ENCODE measurements around the gene RALGAPA2. TPM values are rescaled to one million over a fixed set of nuclear protein-coding genes. Genes with fewer than 3 reads are reported as not detected.

RALGAPA2 gene
- total and polyA plus RNA-seq, 2 of the 13 experiments (the other 11 are each of a cell fraction or from before 2014, with no cell fraction given) = 13.8 to 17.7 TPM

GRCh38 chr20:20597966-20598365, 114.5 kb downstream of the RALGAPA2 start:
- no peak for DNase-seq (ENCODE audit: low spot score)
- Histone ChIP-seq H3K9me3 (ENCODE audit: low read length) (no peaks in the 10 kb centered on the region), H2AFZ (ENCODE audit: low read length) (no peak overlapping the region), H3K9ac (ENCODE audit: insufficient read depth, low read depth, low read length) (no peak overlapping the region), H3K4me1 (ENCODE audit: insufficient read depth, low read length) (no peaks in the 10 kb centered on the region), H3K79me2 (ENCODE audit: insufficient read depth, low read length) (no peaks in the 10 kb centered on the region), H4K20me1 (ENCODE audit: insufficient read depth, low read length) (peaks cover 7% of the 10 kb centered on the region; the same call in 1 of the 2 replicates), H3K27me3 (ENCODE audit: control insufficient read depth in 1 of 2, insufficient read depth in 2 of 2, low read length in 2 of 2) (no peaks in the 10 kb centered on the region), H3K4me2 (ENCODE audit: low read depth, low read length) (no peak overlapping the region), H3K36me3 (replicated peaks in 1 of 2; ENCODE audit: control insufficient read depth in 1 of 2, insufficient read depth in 2 of 2, low read length in 2 of 2) (peaks cover 6% of the 10 kb centered on the region in 2 experiments; a peak in 4 of 5 replicates), H3K4me3 (replicated peaks in 1 of 3; ENCODE audit: insufficient read depth in 1 of 3, low read depth in 2 of 3, low read length in 3 of 3) (no peak overlapping the region), H3K27ac (ENCODE audit: extremely low read length, insufficient read depth, low read length) (no peak overlapping the region)
- in situ Hi-C loops (cut with HindIII; ENCODE audit: extremely low pct_ligation_motif_present, low pct_unique_long_range_greater_than_20kb) (loop anchor here (10.0 kb wide), 1 partner anchor 513 kb away; no protein-coding TSS in a partner anchor), intact Hi-C loops (cut with micrococcal nuclease; ENCODE audit: unreplicated experiment) (no loop called here)
- no peak for FAIRE-seq
- no peak for ATAC-seq
- WGBS (ENCODE audit: low lambda C conversion rate) = 86% methylated on average over 2 of the region's 2 CpGs
- TF ChIP-seq ZNF17 (CRISPR knock-in tag; IDR thresholded peaks at IDR 0.05) (no peak), GATAD1 (CRISPR knock-in tag; IDR thresholded peaks at IDR 0.05) (no peak), KAT7 (CRISPR knock-in tag; IDR thresholded peaks at IDR 0.05; ENCODE audit: borderline replicate concordance) (no peak), TBP (CRISPR knock-in tag; IDR thresholded peaks at IDR 0.05) (no peak), PCBP1 (IDR thresholded peaks at IDR 0.05; ENCODE audit: borderline replicate concordance, low read depth, low read length) (no peak), ARID5B (CRISPR knock-in tag; IDR thresholded peaks at IDR 0.05) (no peak), EED (CRISPR knock-in tag; IDR thresholded peaks at IDR 0.05) (no peak), MLLT10 (CRISPR knock-in tag; IDR thresholded peaks at IDR 0.05) (no peak), E2F5 (CRISPR knock-in tag; conservative IDR thresholded peaks at IDR 0.05) (no peak), HDAC1 (CRISPR knock-in tag; IDR thresholded peaks at IDR 0.05) (no peak), ZNF670 (CRISPR knock-in tag; IDR thresholded peaks at IDR 0.05; ENCODE audit: borderline replicate concordance) (no peak), ZNF556 (CRISPR knock-in tag; IDR thresholded peaks at IDR 0.05; ENCODE audit: borderline replicate concordance) (no peak), ZNF547 (CRISPR knock-in tag; IDR thresholded peaks at IDR 0.05) (no peak), SMAD1 (CRISPR knock-in tag; IDR thresholded peaks at IDR 0.05; ENCODE audit: borderline replicate concordance, low read depth) (no peak)
- no TSS peak for BruUV-seq (replicated peaks)
- ChIA-PET POLR2A (no interaction called here), CTCF (ENCODE audit: low intra/inter-chr PET ratio, low total read pairs) (no interaction called here)

All from HepG2 (cell line).